DMS 273 (cell line): ENCODE measurements around the gene PHLDA1.
"Not testable (repeated sequence)": the region's sequence is repeated elsewhere in the genome, so short reads cannot be mapped to it uniquely, and the experiment has no call there.

Experiments
- DNase-seq: peaks from one replicate; lab custom pipeline; 2025; ENCODE audit not compliant: unreplicated experiment; lab: John Stamatoyannopoulos, UW

The PHLDA1 gene

DNA sequence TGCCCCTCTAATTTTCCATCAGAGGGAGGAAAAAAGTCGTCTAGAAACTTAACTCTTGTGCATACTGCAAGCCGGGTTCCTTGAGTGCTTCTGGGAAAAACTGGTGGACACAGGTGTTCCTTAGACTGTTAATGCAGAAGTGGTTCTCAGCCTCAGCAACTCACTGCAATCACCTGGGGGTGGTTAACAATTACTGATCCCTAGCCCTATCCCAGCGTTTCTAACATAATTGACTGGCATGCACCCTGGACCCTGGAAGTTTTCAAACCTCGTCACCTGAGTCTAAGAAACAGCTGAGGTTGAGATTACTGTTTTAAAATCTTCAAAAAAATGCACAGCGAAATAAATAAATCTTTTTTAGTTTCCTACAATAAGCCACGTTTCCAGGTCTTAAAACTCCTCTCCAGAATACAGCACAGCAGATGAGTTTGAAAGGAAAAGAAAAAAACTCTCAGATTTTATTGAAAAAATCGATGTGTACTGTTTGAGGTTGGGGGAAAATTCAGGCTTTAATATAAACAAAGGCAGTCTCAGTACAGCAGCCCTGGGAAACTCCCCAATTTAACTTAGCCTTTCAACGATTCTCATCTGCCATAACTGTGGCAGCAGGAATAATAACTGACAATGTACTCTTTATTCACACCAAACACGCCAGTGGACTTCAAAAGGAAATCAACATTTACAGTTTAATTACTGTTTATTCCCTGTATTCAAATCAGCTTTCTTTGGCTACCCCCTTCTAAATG, 45.4 kb downstream of the PHLDA1 start:
- DNase-seq, result no peak

DNA sequence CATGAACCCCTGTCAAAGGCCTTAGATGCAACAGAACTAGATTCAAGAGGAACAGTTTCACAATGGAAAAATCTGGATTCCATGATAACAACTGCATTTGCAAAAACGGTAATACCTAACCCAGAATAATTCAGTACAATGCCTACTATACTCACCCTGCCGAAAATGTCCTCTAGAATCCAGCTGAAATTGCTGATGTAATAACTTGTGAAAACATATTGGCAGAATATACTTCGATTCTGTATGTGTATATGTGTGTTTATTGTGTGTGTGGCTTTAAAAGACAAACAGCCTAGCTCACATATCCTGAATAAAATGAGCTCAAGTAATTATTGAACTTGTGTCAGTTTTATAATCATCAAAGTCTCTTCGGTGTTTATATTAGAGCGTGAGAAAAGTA, 46.0 kb downstream of the PHLDA1 start:
- DNase-seq, result no peak

- DNase-seq, result no peak
These were observed 46.9 kb downstream of the PHLDA1 start for GRCh38 chr12:75984577-75985182.

DNA sequence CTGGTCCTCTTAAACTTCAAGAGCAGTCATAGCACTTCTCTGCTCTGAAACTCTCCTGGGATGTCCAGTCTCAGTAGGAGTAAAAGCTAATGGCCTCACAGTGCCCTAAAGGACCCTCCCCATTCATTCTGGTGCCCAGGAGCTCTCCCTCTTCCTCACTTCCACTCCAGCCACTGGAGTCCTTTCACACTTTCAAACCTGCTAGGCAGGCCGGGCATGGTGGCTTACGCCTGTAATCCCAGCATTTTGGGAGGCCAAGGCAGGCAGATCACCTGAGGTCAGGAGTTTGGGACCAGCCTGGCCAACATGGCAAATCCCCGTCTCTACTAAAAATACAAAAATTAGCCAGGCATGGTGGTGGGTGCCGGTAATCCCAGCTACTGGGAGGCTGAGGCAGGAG, 47.7 kb downstream of the PHLDA1 start:
- DNase-seq, result not testable (repeated sequence)

DNA sequence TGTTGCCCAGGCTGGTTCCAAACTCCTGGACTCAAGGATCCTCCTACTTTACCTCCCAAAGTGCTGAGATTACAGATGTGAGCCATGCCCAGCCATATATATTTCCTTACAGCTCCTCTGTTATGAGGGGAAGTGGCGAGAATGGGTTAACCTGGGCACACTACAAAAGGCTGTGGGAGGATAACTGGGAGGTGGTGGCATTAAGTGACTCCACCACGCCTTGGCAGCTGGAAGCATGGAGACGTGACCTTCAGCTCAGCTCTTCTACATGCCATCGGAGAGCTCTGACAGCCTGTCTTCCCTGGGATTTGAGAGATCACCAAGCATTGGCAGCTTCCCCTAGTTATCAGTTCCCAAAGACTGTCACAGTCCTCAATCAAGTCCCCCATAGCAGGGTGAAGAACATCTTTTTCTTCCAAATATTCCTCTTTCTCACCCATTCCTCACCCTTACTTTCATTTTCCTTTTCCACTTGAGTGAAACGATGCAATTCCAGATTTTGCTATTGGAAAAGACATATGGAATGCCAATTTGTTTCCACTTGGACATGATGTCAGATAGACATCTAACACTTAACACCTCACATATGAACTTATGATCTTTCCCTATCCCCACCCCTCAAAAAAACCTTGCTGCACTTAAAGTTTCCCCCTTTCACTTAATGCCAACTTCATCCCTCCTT, 48.5 kb downstream of the PHLDA1 start:
- no peak for DNase-seq

GRCh38 chr12:75982169-75982564, 49.4 kb downstream of the PHLDA1 start:
- no peak for DNase-seq

DNA sequence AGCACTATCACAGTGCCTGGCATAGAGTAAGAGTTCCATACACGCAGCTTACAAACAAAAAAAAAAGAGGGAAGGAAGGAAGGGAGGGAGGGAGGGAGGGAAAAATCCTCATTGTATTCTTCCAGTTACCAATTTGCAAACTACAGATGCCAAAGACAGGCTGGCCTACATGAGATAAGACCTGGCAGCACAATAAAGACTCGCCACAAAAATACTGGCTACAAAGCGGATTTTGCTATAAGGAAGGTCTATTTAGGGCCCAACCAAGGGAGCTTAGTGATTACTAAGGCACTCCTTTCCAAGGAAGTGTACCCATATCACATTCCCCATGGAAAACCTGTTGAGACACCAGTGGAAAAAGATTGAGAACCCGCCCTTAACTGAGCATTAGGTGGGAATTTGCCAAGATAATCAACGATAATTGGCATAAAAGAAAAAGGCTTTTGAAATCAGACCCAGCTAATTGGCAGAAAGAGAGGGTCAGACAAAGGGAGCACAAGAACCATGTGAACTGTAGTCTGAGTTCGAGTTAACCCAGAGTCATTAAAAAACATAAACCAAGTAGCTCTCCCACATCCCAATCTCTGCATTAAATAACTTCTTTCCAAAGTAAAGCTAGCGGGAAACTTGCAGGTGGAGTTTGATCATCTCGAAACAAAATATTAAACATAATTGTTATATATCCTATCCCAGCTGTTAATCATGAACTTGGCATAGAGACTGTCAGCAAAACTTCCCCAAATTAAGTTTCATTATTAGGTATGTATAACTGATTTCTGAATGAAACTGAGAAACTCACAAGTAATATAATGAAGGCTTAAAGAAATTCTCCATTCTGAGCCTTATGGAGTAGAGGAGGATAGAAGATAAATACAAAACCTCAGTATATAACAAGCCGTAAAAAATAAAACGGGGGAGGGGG, 50.1 kb downstream of the PHLDA1 start:
- DNase-seq, result no peak

- no peak for DNase-seq
These were observed 52.4 kb downstream of the PHLDA1 start for GRCh38 chr12:75979181-75979580.

- DNase-seq, result no peak
These were observed 52.9 kb downstream of the PHLDA1 start for GRCh38 chr12:75978677-75979076.

- no peak for DNase-seq
These were observed 53.5 kb downstream of the PHLDA1 start for GRCh38 chr12:75977952-75978671.

DNA sequence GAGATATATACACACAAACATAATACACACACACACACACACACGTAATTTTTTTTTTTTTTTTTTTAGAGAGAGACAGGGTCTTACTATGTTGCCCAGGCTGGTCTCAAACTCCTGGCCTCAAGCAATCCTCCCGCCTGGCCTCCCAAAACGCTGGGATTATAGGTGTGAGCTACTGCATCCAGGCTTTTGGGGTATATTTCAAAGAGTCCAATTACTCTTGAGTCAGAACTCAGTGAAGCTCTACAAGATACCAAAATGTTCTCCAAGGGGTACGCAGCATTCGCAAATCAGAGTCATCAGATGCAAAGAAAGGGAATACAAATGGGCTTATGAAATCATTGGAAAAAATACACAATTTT, 54.0 kb downstream of the PHLDA1 start:
- DNase-seq, result no peak

- DNase-seq, result no peak
These were observed 54.7 kb downstream of the PHLDA1 start for GRCh38 chr12:75976913-75977312.

GRCh38 chr12:75976113-75976512, 55.5 kb downstream of the PHLDA1 start:
- no peak for DNase-seq

DNA sequence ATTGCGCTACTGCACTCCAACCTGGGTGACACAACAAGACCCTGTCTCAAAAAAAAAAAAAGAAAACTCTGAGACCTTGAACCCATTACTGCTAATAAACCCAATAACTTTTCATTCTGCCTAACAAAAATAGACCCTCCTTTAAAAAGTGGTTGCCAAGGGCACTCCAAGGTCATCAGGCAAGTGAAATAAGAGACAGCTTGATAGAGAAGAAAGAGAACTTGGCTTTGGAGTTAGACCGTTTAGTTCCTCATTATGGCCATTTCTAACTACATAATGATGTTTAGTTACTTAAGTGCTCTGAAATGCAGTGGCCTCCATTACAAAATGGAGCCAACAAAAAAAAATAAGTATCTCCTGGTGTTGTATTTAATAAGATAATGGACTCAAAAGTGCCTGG, 55.9 kb downstream of the PHLDA1 start:
- no peak for DNase-seq
